K562 (cell line): Measurements from ENCODE around the gene IGFL1. TPM values are rescaled to one million over a fixed set of nuclear protein-coding genes. Genes with fewer than 3 reads are reported as not detected.
A peak's percentile ranks its signal among the peaks of the same experiment; 100 is the strongest.

ENCODE experiments used
- CHD7 ChIP-seq: fragments of 200-600 bp; sonication (generic); IDR thresholded peaks from one replicate; pipeline ENCODE4 v1.6.1; 2012; ENCODE audit warnings: mild to moderate bottlenecking, low read depth, low read length, inconsistent platforms
- HDAC8 ChIP-seq: fragments of 450-650 bp; IDR thresholded peaks from 2 replicates; pipeline ENCODE4 v1.6.1; 2016; ENCODE audit warnings: mild to moderate bottlenecking, missing genetic modification characterization, moderate library complexity, missing compliant biosample characterization
- MAX ChIP-seq: sonication (generic); formaldehyde crosslinking; IDR thresholded peaks from 2 replicates; pipeline ENCODE4 v1.9.0; 2022; ENCODE audit warnings: mild to moderate bottlenecking, missing genetic modification reagents
- NCOR1 ChIP-seq: fragments of 450-650 bp; IDR thresholded peaks from 2 replicates; pipeline ENCODE4 v1.6.1; 2016; ENCODE audit warnings: mild to moderate bottlenecking, moderate library complexity
- TCF7L2 ChIP-seq: fragments of 150-350 bp; IDR thresholded peaks from 2 replicates; pipeline ENCODE4 v1.6.1; 2016; ENCODE audit warnings: low read depth, mild to moderate bottlenecking, low read length, moderate library complexity
- ZNF507 ChIP-seq: conservative IDR thresholded peaks from 2 replicates; pipeline ENCODE4 v1.6.1; 2017; ENCODE audit warnings: missing genetic modification characterization, missing compliant biosample characterization
- polyA plus RNA-seq, 8 experiments: library from polyadenylated mRNA; depleted of rRNA in 4 of 8; stranded (reverse) in 5 of 8; unstranded in 3 of 8; fragments of >200 nt; fragmentation: Nextera tagmentation in 2 of 8; fragmentation: Illumina TruSeq in 1 of 8; extraction: Ambion mirVana in 2 of 8; extraction: Trizol in 1 of 8; gene quantifications; 2 replicates each; pipeline versions ENCODE4 v1.2.1 to v1.2.3, GENCODE V29; 2011 to 2014; ENCODE audit warnings: inconsistent platforms in 1 of 8, missing spikeins in 1 of 8
- total RNA-seq, 7 experiments: library from RNA; depleted of rRNA in 6 of 7; stranded (reverse); fragments of >200 nt in 6 of 7; fragmentation: Illumina TruSeq in 2 of 7; extraction: Trizol in 2 of 7; gene quantifications; 2 replicates each; pipeline versions ENCODE4 v1.2.1 to v1.2.3, GENCODE V29; 2011 to 2021; ENCODE audit warnings: low replicate concordance in 1 of 7

Gene IGFL1
- total and polyA plus RNA-seq, 9 of the 15 experiments (the other 6 are each of a cell fraction or from before 2014, with no cell fraction given), result not detected

- TF ChIP-seq CHD7 (no peak), TCF7L2 (no peak), HDAC8 (tag) (no peak), NCOR1 (peak; percentile 31; the same call in 1 of the 2 replicates), ZNF507 (tag) (no peak), MAX (CRISPR knock-in tag) (peak; percentile 60)
These were observed 27.9 kb upstream of the IGFL1 start (continued) for GRCh38 chr19:46201454-46202310.
